HepG2 (cell line): ENCODE measurements around the gene FBXL13.

Experiments
- EP300 ChIP-seq, 3 experiments: sonication (generic) in 1 of 3; formaldehyde crosslinking in 1 of 3; IDR thresholded peaks; 2 replicates each; pipeline versions ENCODE4 v1.5.1 to v1.6.1; 2011 to 2020; ENCODE audit warnings: low read depth in 2 of 3, low read length in 2 of 3, borderline replicate concordance in 1 of 3, improper control_type of control experiment in 1 of 3, mild to moderate bottlenecking in 1 of 3, missing genetic modification reagents in 1 of 3, moderate library complexity in 1 of 3
- EZH2 ChIP-seq: conservative IDR thresholded peaks from 2 replicates; pipeline ENCODE4 v1.6.1; 2012; ENCODE audit warnings: mild to moderate bottlenecking, low read depth, low read length, moderate library complexity
- JUN ChIP-seq: sonication (generic); formaldehyde crosslinking; IDR thresholded peaks from 2 replicates; pipeline ENCODE4 v1.4.0; 2020; ENCODE audit warnings: mild to moderate bottlenecking, missing genetic modification reagents
- TCF7 ChIP-seq: sonication (generic); IDR thresholded peaks from 2 replicates; pipeline ENCODE4 v1.6.1; 2016; ENCODE audit warnings: antibody characterized with exemption, low read depth
- U2AF2 ChIP-seq: fragments of 200-400 bp; formaldehyde crosslinking; IDR thresholded peaks from 2 replicates; pipeline ENCODE4 v1.6.1; 2017; ENCODE audit warnings: low read depth, mild to moderate bottlenecking, low read length
- ZNF121 ChIP-seq: sonication (generic); formaldehyde crosslinking; IDR thresholded peaks from 2 replicates; pipeline ENCODE4 v1.5.0; 2020; ENCODE audit warnings: mild to moderate bottlenecking, missing genetic modification reagents
- TF ChIP-seq, protein P1 (sequence below): sonication (generic); formaldehyde crosslinking; conservative IDR thresholded peaks from 2 replicates; pipeline ENCODE4 v1.8.0; 2022; ENCODE audit warnings: missing genetic modification reagents
- TF ChIP-seq, protein P2 (sequence below): sonication (generic); formaldehyde crosslinking; IDR thresholded peaks from 2 replicates; pipeline ENCODE4 v1.4.0; 2020; ENCODE audit warnings: missing genetic modification reagents, mild to moderate bottlenecking, borderline replicate concordance
- TF ChIP-seq, protein P3 (sequence below): sonication (generic); formaldehyde crosslinking; IDR thresholded peaks from 2 replicates; pipeline ENCODE4 v1.5.1; 2020; ENCODE audit warnings: mild to moderate bottlenecking, missing genetic modification reagents

DNA sequence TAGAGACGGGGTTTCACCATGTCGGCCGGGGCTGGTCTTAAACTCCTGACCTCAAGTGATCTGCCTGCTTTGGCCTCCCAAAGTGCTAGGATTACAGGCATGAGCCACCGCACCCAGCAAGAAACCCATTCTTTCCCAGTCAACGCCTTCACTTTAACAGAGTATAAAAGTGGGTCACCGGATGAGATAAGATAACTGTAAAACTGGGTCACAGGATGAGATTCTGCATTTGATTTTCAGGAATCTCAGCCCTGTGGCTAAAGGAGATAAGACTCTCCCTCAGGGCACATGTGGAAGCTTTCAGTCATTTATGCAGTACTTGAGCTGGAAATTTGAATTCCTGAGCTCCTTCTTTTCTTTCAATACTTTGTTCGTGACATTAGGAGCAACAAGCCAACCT lies 91.0 kb downstream of the FBXL13 start:
- TF ChIP-seq JUN (CRISPR knock-in tag) (no peak), ZNF121 (CRISPR knock-in tag) (no peak), U2AF2 (no peak), TCF7 (no peak), EZH2 (no peak), EP300 (IDR thresholded peaks at IDR 0.05; ENCODE audit: low read depth in 2 of 2, low read length in 2 of 2) (no peak), EP300 (CRISPR knock-in tag; IDR thresholded peaks at IDR 0.05; ENCODE audit: borderline replicate concordance) (no peak)
- TF ChIP-seq, protein P1, sequence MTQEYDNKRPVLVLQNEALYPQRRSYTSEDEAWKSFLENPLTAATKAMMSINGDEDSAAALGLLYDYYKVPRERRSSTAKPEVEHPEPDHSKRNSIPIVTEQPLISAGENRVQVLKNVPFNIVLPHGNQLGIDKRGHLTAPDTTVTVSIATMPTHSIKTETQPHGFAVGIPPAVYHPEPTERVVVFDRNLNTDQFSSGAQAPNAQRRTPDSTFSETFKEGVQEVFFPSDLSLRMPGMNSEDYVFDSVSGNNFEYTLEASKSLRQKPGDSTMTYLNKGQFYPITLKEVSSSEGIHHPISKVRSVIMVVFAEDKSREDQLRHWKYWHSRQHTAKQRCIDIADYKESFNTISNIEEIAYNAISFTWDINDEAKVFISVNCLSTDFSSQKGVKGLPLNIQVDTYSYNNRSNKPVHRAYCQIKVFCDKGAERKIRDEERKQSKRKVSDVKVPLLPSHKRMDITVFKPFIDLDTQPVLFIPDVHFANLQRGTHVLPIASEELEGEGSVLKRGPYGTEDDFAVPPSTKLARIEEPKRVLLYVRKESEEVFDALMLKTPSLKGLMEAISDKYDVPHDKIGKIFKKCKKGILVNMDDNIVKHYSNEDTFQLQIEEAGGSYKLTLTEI (CRISPR knock-in tag), result no peak
- TF ChIP-seq, protein P2, sequence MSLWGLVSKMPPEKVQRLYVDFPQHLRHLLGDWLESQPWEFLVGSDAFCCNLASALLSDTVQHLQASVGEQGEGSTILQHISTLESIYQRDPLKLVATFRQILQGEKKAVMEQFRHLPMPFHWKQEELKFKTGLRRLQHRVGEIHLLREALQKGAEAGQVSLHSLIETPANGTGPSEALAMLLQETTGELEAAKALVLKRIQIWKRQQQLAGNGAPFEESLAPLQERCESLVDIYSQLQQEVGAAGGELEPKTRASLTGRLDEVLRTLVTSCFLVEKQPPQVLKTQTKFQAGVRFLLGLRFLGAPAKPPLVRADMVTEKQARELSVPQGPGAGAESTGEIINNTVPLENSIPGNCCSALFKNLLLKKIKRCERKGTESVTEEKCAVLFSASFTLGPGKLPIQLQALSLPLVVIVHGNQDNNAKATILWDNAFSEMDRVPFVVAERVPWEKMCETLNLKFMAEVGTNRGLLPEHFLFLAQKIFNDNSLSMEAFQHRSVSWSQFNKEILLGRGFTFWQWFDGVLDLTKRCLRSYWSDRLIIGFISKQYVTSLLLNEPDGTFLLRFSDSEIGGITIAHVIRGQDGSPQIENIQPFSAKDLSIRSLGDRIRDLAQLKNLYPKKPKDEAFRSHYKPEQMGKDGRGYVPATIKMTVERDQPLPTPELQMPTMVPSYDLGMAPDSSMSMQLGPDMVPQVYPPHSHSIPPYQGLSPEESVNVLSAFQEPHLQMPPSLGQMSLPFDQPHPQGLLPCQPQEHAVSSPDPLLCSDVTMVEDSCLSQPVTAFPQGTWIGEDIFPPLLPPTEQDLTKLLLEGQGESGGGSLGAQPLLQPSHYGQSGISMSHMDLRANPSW (CRISPR knock-in tag), result no peak
- TF ChIP-seq, protein P3, sequence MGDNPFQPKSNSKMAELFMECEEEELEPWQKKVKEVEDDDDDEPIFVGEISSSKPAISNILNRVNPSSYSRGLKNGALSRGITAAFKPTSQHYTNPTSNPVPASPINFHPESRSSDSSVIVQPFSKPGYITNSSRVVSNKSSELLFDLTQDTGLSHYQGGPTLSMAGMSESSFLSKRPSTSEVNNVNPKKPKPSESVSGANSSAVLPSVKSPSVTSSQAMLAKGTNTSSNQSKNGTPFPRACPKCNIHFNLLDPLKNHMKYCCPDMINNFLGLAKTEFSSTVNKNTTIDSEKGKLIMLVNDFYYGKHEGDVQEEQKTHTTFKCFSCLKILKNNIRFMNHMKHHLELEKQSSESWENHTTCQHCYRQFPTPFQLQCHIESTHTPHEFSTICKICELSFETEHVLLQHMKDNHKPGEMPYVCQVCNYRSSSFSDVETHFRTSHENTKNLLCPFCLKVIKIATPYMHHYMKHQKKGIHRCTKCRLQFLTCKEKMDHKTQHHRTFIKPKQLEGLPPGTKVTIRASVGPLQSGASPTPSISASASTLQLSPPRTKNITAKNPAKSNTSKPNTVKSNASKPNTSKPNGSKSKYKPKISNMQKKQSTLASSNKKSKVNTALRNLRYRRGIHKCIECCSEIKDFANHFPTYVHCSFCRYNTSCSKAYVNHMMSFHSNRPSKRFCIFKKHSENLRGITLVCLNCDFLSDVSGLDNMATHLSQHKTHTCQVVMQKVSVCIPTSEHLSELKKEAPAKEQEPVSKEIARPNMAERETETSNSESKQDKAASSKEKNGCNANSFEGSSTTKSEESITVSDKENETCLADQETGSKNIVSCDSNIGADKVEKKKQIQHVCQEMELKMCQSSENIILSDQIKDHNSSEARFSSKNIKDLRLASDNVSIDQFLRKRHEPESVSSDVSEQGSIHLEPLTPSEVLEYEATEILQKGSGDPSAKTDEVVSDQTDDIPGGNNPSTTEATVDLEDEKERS (CRISPR knock-in tag), result no peak
